IPS-18c (cell line): ENCODE data around the gene TOR1B.
A peak's percentile ranks its signal among the peaks of the same experiment; 100 is the strongest.
"Not testable (repeated sequence)": the region's sequence is repeated elsewhere in the genome, so short reads cannot be mapped to it uniquely, and the experiment has no call there.

ENCODE experiments used
- H3K4me3 ChIP-seq: 2 replicates; pipeline ENCODE4 v1.7.0; 2013; ENCODE audit warnings: low read depth, mild to moderate bottlenecking, low read length, moderate library complexity; ENCODE audit not compliant: insufficient read depth
- H3K9me3 ChIP-seq: one replicate; pipeline ENCODE4 v1.6.1; 2013; ENCODE audit warnings: mild to moderate bottlenecking, low read length, moderate library complexity; ENCODE audit not compliant: control insufficient read depth, insufficient read depth

TOR1B gene

GRCh38 chr9:129802833-129803675 lies at the start of gene TOR1B:
Gene TOR1B, plus strand, starts transcription at chr9:129803184. Its CDS starts 29 bp downstream, at chr9:129803213.
- peaks cover 2% of the 10 kb centered on the region for H3K9me3 ChIP-seq
- peak within 1 kb of the TSS; percentile 95 for H3K4me3 ChIP-seq

GRCh38 chr9:129755151-129755550 lies 47.8 kb upstream of the TOR1B start:
- Histone ChIP-seq H3K9me3 (no peaks in the 10 kb centered on the region), H3K4me3 (no peak overlapping the region)

GRCh38 chr9:129756191-129756590 lies 46.8 kb upstream of the TOR1B start:
- no peaks in the 10 kb centered on the region for H3K9me3 ChIP-seq
- H3K4me3 ChIP-seq = no peak overlapping the region

- Histone ChIP-seq H3K4me3 (no peak overlapping the region), H3K9me3 (no peaks in the 10 kb centered on the region)
These were observed 45.9 kb upstream of the TOR1B start for GRCh38 chr9:129757045-129757444.

GRCh38 chr9:129759319-129759718 lies 43.7 kb upstream of the TOR1B start:
- Histone ChIP-seq H3K9me3 (no peaks in the 10 kb centered on the region), H3K4me3 (no peak overlapping the region)

- no peak overlapping the region for H3K4me3 ChIP-seq
- no peaks in the 10 kb centered on the region for H3K9me3 ChIP-seq
These were observed 43.0 kb upstream of the TOR1B start for GRCh38 chr9:129759804-129760502.

- not testable (repeated sequence) for H3K4me3 ChIP-seq, H3K9me3 ChIP-seq
These were observed 42.2 kb upstream of the TOR1B start for GRCh38 chr9:129760784-129761183.

- Histone ChIP-seq H3K9me3 (no peaks in the 10 kb centered on the region), H3K4me3 (no peak overlapping the region)
These were observed 41.6 kb upstream of the TOR1B start for GRCh38 chr9:129761293-129761900.

- H3K4me3 ChIP-seq = no peak overlapping the region
These were observed 41.0 kb upstream of the TOR1B start for GRCh38 chr9:129761901-129762369.

GRCh38 chr9:129762370-129762984 lies 40.5 kb upstream of the TOR1B start:
- H3K9me3 ChIP-seq, H3K4me3 ChIP-seq: not testable (repeated sequence)

More at GRCh38 chr9:129761901-129762369, 41.0 kb upstream of the TOR1B start:
- no peaks in the 10 kb centered on the region for H3K9me3 ChIP-seq

GRCh38 chr9:129762985-129763926 lies 39.7 kb upstream of the TOR1B start:
- H3K4me3 ChIP-seq = no peak overlapping the region
- no peaks in the 10 kb centered on the region for H3K9me3 ChIP-seq

GRCh38 chr9:129765764-129766317 lies 37.1 kb upstream of the TOR1B start:
- no peak overlapping the region for H3K4me3 ChIP-seq

GRCh38 chr9:129768486-129768885 lies 34.5 kb upstream of the TOR1B start:
- no peaks in the 10 kb centered on the region for H3K9me3 ChIP-seq
- no peak overlapping the region for H3K4me3 ChIP-seq

More at GRCh38 chr9:129765764-129766317, 37.1 kb upstream of the TOR1B start:
- no peaks in the 10 kb centered on the region for H3K9me3 ChIP-seq

GRCh38 chr9:129769669-129770068 lies 33.3 kb upstream of the TOR1B start:
- no peak overlapping the region for H3K4me3 ChIP-seq
- H3K9me3 ChIP-seq = no peaks in the 10 kb centered on the region

- H3K4me3 ChIP-seq = no peak overlapping the region
- H3K9me3 ChIP-seq = no peaks in the 10 kb centered on the region
These were observed 32.2 kb upstream of the TOR1B start for GRCh38 chr9:129770741-129771140.
